Nephron progenitor cell (in vitro differentiated cells): ENCODE data around the gene PRMT5.

Source experiments
- DNase-seq: peaks from one replicate; pipeline ENCODE4 v3.0.0; 2021
- H3K27ac Mint-ChIP-seq: 2 replicates; pipeline ENCODE4 v1.8.0; 2021; ENCODE audit warnings: mild to moderate bottlenecking, moderate library complexity, mixed read lengths
- H3K27me3 Mint-ChIP-seq: 2 replicates; pipeline ENCODE4 v1.8.0; 2021; ENCODE audit warnings: mild to moderate bottlenecking, low read depth, mixed read lengths; ENCODE audit not compliant: poor library complexity
- H3K36me3 Mint-ChIP-seq: 2 replicates; pipeline ENCODE4 v1.8.0; 2021; ENCODE audit warnings: low read depth, mixed read lengths
- H3K4me1 Mint-ChIP-seq: 2 replicates; pipeline ENCODE4 v1.8.0; 2021; ENCODE audit warnings: mixed read lengths
- H3K4me3 Mint-ChIP-seq: 2 replicates; pipeline ENCODE4 v1.8.0; 2021; ENCODE audit warnings: mild to moderate bottlenecking, moderate library complexity, mixed read lengths
- H3K9me3 Mint-ChIP-seq: 2 replicates; pipeline ENCODE4 v1.8.0; 2021; ENCODE audit warnings: mild to moderate bottlenecking, moderate library complexity, mixed read lengths
- CTCF ChIP-seq: fragments of 200-600 bp; sonication (generic); IDR thresholded peaks from 2 replicates; pipeline ENCODE4 v1.5.0; 2021; ENCODE audit warnings: antibody characterized with exemption

PRMT5 gene

GRCh38 chr14:22929104-22929960 is at the start of gene PRMT5:
Gene PRMT5, minus strand, starts transcription at chr14:22929376. Its CDS starts 15 bp downstream, at chr14:22929361.
- TF ChIP-seq CTCF: no peak
- peak; percentile 96 for DNase-seq
- H3K27ac Mint-ChIP-seq: no peak within 1 kb of the TSS

GRCh38 chr14:22978487-22978837 is 49.3 kb upstream of the PRMT5 start:
- Mint-ChIP-seq H3K4me3 (peak overlapping the region; percentile 89), H3K27ac (peak overlapping the region; percentile 99), H3K36me3 (peaks cover 39% of the 10 kb centered on the region), H3K9me3 (no peaks in the 10 kb centered on the region), H3K4me1 (peaks cover 63% of the 10 kb centered on the region), H3K27me3 (peaks cover 3% of the 10 kb centered on the region)
- no peak for TF ChIP-seq CTCF
- DNase-seq: no peak

More at GRCh38 chr14:22929104-22929960, at the start of gene PRMT5:
- Mint-ChIP-seq H3K27me3 (no peaks in the 10 kb centered on the region), H3K4me1 (peaks cover 10% of the 10 kb centered on the region), H3K4me3 (no peak within 1 kb of the TSS), H3K36me3 (peaks cover 37% of the 10 kb centered on the region), H3K9me3 (no peaks in the 10 kb centered on the region)

GRCh38 chr14:22977684-22978486 is 48.7 kb upstream of the PRMT5 start:
- Mint-ChIP-seq H3K4me3 (peak overlapping the region; percentile 89), H3K27me3 (peaks cover 3% of the 10 kb centered on the region), H3K27ac (peak overlapping the region; percentile 99), H3K36me3 (peaks cover 43% of the 10 kb centered on the region), H3K4me1 (peaks cover 63% of the 10 kb centered on the region), H3K9me3 (no peaks in the 10 kb centered on the region)
- peak; percentile 79 for DNase-seq
- no peak for TF ChIP-seq CTCF

GRCh38 chr14:22977434-22977683 is 48.2 kb upstream of the PRMT5 start:
- no peak for DNase-seq
- Mint-ChIP-seq H3K27me3 (peaks cover 3% of the 10 kb centered on the region), H3K9me3 (no peaks in the 10 kb centered on the region), H3K4me1 (peaks cover 63% of the 10 kb centered on the region), H3K27ac (peak overlapping the region; percentile 99), H3K4me3 (peak overlapping the region; percentile 89), H3K36me3 (peaks cover 46% of the 10 kb centered on the region)
- TF ChIP-seq CTCF: no peak

- peak overlapping the region; percentile 89 for H3K4me3 Mint-ChIP-seq
- no peaks in the 10 kb centered on the region for H3K9me3 Mint-ChIP-seq
- H3K27me3 Mint-ChIP-seq: peaks cover 6% of the 10 kb centered on the region
- no peak for DNase-seq
- H3K27ac Mint-ChIP-seq: peak overlapping the region; percentile 99
- peaks cover 51% of the 10 kb centered on the region for H3K36me3 Mint-ChIP-seq
- peaks cover 63% of the 10 kb centered on the region for H3K4me1 Mint-ChIP-seq
- TF ChIP-seq CTCF: no peak
Observed at GRCh38 chr14:22976620-22977433, 47.7 kb upstream of the PRMT5 start.
